IPS-NIHi7 (cell line): ENCODE data around the gene MDGA2.
"Not testable (repeated sequence)": the region's sequence is repeated elsewhere in the genome, so short reads cannot be mapped to it uniquely, and the experiment has no call there.

Experiments used
- DNase-seq: peaks from one replicate; pipeline ENCODE4 v3.0.0; 2012; ENCODE audit warnings: mixed read lengths; ENCODE audit errors: extremely low spot score

The MDGA2 gene

DNA sequence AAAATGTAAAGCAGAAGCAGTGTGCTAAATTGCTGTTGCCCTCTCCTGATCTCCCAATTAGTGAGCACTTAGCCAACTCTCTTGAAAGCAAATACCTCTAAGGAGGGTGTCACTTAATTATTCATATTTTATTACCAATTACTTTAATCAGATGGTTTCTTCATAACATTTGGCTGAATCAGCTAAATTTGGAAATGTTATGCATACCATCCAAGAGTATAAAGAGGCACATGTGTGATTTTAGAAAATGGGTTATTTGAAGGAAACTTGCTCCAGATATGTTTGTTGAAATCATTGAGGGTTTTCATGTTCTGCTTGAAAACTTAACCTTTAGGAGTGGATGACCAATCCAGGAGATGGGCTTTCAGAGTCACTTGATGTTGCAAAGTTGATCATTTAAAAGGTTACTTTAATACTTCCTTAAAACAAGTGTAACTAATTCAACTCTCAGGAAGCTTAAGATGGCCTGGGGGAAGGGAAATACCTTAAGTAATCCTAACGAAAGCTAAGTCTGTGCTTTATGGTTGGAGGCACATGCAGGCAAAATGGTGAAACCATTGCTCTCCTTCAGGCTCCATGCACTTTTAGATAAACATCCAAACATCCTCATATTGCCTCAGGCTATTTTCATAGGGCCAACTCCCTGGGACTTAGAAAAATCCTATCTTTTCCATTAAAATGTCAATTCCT, 434.5 kb downstream of the MDGA2 start:
- DNase-seq, result no peak

DNA sequence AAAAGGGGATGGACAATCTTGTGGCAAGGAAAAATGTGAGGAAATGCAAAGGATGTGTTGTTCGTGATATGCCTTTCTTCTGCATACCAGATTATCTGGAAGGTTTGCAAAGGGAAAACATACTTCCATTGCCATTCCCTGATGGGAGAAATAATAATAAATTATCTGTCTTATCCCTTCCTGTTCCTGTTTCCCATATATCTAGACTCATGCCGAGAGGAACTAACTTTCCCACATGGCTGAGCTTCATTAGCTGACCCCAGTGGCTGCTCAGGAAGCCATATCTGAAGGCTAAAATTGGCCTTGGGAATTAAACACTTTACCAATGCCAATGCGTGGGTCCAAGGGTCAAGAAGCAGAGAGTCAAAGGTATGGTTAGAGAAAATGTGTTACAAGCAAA, 439.8 kb downstream of the MDGA2 start:
- no peak for DNase-seq

DNA sequence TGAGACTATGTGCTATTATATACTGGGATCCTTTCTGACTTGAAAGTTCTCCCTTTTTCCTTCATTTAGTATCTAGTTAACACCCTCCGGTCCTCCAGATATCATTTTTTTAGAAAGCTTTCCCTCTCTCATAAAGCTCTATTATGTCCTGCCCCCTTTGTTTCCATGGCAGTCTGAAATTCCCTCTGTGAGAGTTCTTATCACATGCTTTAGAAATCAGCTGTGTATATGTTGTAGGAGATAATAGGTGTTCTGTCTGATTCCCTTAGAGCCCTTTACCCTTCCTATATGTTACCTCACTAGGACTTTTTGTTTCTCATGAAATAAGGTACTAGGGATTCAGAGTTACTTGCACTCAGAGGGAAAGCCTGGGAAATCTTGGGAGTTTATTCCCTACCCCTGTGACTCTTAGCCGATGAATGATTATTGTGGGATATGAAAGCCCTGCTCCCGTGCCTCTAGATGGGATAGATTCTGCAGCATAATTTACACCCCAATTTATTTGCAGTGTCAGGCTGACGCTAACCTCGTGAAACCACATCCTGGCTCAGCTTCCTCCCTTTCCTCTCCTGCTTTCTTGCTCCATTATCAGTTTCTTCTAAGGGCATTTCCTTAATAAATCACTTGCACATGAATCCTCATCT, 448.4 kb downstream of the MDGA2 start:
- DNase-seq, result no peak

DNA sequence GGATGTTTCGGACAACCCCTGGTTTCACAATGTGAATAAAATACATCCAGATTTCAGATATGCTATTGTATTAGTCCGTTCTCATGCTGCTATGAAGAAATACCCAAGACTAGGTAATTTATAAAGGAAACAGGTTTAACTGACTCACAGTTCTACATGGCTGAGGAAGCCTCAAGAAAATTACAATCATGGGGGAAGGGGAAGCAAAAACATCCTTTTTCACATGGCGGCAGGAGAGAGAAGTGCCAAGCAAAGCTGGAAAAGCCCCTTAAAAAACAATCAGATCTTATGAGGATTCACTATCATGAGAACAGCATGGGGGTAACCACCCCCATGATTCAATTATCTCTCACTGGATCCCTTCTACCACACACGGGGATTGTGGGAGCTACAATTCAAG, 451.7 kb downstream of the MDGA2 start:
- DNase-seq, result no peak

DNA sequence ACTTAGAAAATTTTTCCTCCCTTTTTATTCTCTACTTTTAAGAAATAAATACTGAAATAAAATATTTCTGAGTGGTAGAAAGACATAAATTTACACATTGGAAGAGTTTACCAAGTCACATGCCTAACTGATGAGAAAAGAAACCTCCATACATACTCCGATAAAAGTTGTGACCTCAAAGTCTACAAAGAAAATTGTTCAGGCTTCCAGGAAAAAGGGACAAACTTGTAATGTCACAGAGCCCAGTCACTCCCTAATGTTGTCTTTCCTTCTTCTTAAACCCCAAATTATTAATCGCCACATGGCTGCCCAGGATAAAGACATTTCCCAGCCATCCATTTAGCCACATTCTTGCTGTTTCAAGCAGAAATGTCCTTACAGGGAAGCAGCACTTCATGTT, 455.3 kb downstream of the MDGA2 start:
- DNase-seq, result no peak

DNA sequence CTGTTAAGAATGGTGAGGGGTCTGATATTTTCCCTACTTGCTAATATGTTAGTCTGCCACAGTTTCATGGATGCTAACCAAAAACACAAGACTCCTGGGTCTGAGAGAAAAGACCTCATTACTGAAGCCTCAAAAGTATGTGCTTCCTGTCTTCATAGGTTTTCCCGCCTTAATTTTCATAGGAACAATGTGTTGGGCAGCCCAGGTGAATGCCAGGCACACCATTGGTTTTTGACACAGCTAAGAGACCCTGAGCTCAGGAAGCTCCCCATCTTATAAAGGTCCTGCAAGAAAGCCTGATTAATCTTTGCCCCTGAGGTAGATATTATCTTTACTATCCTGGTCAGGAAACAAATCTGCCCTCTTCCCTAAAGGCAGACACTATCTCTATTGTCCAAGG, 464.1 kb downstream of the MDGA2 start:
- DNase-seq, result no peak

DNA sequence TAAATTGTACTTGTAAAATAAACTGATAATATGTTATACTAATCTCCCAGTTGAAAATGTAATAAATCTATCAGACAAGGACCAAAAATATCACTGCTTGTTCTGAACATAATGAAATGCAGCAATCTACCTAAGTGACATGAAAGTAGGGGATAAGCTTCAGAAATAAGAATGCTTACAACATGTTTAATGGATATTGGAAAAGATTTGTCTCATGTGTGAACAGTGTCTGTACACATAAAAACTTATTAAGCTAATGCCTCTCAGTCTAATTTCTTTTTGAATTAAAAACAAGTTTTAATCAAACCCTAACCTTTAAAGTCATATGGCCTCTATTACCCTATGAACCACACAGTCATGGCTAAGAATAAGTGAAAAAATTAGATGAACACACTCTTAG, 465.3 kb downstream of the MDGA2 start:
- no peak for DNase-seq

DNA sequence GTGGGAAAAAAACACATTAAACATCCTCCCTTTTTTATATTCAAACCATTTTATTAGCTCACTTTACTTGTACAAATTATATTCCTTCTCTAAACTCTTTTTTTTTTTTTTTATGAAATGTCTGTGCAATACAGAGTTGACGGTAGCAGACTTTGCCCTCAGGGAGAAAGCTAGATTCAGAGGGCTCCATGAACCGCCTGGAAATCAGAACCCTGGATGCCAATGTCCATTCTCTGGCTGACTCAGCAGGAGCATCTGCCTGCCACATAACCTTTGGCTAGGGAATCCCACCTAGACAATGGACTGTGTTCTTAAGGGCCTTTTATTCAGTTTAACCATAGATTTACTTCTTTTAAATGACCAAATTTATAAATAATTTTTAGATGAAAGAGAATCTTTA, 467.0 kb downstream of the MDGA2 start:
- no peak for DNase-seq

DNA sequence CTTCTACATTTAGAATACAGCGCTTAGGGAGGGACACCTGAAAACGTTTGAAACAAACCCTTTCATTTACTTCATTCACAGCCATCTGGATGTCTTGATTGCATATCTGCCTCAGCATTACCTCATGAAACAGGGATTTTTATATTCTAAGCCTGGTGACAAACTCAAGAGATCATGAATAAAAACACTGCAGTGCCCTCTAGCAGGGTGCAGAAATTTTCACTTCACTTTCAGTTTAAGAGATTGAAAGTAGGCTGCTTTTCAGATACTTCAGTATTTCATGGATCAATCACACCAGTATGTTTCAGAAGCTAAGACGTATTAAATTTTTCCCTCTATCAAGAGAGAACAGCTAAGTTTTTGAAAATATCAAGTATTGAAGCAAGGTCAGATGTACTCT, 467.8 kb downstream of the MDGA2 start:
- no peak for DNase-seq

DNA sequence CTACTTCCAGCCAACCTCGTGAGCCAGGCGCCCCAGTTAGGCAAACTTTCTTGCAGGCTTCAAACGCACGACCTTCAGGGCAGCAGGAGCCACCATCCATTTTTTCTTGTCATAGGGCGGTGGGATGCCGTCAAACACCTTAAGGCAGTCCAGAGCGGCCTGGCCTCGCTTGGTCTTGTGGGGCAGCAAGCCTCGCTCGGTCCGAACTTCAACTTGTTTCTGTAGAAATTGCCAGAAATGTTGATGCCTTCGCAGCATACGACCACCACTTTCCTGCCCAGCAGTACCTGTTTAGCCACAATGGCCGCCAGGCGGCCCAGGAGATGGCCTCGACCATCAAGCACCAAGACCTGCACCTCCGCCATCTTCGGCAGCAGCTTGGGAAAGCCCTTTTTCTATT, 474.7 kb downstream of the MDGA2 start:
- DNase-seq, result no peak

DNA sequence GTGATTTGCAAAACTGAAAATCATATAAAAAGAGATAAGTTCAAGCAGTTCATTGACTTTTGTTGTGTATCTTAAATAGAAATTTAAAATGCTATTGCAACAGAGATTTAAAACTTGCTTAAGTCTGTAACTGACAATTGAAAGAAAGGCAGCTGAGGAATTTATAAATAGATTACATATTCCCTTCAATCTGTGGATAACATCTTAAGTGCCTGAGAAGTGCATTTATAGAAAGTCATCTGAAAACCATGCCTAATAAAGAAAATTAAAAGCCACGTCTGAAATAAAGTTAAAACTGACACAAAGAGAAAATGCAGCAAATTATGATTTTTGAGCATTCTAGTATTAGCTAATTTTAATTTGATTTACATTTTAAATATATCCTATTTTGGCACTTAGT, 479.8 kb downstream of the MDGA2 start:
- DNase-seq, result no peak

DNA sequence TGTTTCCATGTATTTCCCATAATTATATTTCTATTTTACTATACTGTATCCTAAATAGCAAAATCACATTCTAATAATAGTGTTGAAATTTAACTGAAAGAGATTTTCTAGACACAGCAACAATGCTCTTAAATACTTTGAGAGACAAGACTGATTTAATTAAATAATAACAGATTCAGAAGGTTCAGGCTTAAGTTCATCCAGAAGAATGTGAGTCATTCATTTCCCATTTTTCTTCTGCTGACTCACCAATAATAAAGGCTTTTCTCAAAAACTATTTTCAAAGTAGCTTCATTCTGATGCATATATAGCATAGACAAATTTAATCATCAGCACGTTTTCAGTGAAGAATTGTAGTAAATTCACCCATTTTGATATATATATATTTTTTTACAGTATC, 481.4 kb downstream of the MDGA2 start:
- no peak for DNase-seq

DNA sequence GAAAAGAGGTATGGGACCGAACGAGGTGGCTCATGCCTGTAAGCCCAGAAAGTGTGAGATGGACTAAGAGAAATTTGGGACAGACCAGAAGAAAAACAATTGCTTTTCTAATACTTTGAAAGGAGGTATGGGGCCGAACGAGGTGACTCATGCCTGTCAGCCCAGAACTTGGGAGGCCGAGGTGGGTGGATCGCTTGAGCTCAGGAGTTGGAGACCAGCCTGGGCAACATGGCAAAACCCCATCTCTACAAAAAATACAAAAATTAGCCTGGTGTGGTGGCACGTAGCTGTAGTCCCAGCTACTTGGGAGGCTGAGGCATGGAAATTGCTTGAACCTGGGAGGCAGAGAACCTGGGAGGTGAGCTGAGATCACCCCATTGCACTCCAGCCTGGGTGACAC, 483.2 kb downstream of the MDGA2 start:
- DNase-seq, result not testable (repeated sequence)

DNA sequence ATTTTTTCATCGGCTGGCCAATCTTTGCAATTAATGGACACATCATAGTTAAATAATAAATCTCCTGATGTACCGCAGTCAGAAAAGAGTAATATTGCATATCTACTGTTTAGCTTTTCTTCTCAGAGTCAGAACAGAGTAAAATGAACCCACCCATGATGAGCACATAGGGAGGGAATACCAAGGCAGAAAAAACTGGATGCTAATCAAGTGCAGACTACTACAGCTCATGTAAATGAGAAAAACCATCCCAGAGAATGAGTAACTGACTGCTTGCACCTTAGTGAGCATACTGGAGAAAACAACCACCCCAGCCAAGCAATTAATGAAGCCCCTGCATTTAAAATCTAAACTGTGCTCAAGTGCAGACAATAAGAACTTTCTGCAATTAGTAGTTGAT, 483.7 kb downstream of the MDGA2 start:
- DNase-seq, result no peak

DNA sequence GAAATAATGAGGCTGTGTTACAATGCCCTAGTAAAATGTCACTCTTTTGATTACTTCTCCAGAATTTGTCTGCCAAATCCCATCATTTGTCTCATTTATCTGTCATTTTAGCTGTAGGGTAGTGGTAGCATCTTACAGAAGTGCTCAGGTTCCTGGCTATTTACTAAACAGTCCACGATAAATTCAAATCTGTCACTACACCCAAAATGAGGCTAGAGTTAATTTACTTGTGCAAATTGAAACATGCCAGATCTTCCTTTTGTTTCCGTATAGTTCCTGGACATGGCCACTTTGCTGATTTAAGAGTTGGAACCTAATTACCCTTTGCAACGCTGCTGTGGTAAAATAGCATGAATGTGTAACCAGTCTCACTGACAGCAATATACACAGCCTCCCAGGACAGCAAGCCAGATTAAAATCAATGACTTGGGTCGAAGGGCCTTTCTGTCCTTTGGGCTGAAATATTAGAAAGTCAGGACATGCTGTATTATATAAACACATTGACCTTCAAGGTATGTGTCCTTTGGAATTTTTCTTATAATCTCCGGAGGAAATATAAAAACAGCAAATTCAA, 485.4 kb downstream of the MDGA2 start:
- DNase-seq, result no peak

DNA sequence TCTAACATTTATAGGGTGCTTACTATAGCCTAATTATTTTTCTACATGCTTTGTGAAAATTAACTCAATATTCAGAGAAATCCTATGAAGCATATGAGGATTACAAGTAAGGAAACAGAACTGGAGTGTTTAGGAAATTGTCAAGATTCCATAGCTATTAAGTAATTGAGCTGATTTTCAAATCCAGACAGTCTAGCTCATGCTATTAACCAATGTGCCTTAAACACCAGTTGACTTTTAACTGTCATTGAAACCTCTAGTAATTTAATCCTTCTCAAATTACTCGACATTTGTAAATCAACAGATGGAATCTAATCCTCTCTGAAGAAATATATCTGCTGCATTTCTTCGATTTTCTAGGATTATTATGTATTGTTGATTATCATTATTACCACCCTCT, 488.9 kb downstream of the MDGA2 start:
- DNase-seq, result no peak

DNA sequence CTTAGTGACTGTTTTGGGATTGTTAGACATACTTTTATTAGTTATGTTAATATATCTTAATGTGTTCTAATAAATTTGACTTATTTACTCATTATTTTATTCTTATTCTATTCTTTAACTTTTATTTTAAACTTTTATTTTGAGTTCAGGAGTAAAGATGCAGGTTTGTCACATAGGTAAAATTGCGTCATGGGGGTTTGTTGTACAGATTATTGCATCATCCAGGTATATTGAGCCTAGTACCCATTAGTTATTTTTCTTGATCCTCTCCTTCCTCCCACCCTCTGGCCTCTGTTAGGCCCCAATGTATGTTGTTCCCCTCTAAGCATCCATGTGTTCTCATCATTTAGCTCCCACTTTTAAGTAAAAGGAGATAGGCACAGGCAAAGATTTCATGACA, 495.5 kb downstream of the MDGA2 start:
- DNase-seq, result no peak

DNA sequence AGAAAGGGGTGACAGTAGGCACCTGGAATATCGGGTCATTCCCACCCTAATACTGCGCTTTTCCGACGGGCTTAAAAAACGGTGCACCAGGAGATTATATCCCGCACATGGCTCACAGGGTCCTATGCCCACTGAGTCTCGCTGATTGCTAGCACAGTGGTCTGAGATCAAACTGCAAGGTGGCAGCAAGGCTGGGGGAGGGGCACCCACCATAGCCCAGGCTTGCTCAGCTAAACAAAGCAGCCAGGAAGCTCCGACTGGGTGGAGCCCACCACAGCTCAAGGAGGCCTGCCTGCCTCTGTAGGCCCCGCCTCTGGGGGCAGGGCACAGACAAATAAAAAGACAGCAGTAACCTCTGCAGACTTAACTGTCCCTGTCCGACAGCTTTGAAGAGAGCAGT, 503.5 kb downstream of the MDGA2 start:
- not testable (repeated sequence) for DNase-seq

DNA sequence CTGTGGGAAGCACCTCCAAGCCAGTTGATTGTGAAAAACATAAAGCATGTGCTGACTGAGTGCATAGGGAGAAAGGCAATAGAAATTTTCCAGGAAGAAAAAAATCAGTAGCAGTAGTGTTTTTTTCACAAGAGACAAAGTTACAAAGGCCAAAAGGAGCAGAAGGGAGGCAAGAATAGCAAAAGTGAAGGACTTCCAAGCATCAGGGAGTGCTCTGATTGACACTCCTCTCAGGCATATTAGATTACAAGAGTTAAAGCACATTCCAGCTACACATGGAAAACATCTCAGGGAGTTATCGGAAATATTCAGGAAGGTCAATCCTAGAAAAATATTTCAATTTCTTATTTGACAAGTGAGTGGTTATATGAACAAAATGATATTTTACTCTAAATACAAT, 508.0 kb downstream of the MDGA2 start:
- DNase-seq, result no peak

DNA sequence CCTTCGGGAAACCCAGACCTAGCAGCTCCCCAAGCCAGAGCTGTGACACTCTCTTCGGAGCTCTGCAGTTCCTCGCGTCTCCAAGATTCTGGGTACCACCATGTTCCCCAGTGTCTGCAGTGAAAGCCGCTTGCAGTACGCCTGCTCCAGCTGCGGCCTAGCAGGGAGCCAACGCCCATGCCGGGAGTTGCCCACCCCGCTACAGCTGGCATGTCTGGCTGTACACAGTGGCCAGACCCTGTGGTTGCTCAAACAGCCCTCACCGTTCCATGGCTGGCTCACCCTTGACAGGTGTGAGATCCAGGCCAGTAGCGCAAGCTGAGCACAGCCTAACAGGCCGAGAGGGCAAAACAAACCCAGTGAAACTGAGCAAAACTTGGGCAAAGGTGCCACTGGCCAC, 520.0 kb downstream of the MDGA2 start:
- no peak for DNase-seq

DNA sequence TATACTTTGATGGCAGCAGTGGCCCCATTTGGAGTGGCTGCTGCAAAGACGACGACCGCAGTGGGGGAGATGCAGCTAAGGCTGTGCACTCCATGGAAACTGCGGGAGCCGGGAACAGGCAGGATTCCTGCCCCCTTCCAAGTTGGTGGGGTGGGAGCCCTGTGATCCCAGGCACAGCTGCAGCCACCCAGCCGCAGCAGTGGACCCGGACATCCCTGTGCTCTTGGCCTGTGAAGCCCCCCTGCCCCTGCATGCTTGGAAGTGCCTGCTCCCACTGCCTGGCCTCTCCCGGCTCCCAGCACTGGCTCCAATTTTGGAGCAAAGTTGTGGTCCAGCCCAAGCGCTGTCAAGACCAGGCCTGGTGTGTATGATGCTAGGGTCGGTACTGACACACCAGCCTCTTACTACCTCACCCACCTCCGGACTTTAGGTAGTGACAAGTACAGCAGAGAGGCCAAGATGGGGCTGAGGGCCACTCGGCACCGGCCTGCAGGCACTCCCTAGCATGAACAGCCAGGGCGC, 521.1 kb downstream of the MDGA2 start:
- no peak for DNase-seq

DNA sequence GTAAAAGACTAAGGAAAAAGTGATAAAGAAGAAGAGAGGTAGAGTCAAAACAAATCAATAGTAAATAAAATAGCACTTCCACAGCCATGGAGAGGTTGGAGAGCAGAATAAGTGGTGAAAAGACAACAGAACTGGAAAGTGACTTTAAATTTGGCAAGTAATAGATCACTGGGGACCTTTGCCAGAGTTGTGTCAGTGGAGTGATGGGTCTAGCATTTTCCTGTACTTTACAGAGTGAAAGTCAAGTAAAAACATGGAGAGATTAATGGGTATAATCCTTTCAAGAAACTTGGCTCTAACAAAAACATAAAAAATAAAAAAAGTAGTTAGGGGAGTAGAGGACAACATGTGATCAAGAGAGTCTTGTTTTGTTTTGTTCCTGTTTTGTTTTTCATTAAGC, 521.7 kb downstream of the MDGA2 start:
- no peak for DNase-seq

DNA sequence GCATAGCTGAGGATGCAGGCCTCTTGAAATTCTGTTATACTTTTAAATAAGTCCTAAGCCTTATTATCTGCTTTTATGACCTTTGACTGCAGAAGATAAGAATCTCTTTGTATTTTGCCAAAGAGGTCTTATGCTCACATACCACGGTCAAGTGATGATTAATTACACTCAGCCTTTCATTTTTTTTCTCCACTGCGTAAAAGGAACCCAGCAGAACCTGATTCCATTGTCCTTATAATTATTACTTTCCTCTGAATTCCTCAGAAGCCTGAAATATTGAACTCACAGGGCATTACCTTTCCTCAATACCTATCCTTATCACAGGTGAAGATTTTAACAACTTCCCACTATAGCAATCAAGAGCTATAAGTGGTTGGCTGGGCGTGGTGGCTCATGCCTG, 525.1 kb downstream of the MDGA2 start:
- DNase-seq, result no peak
